Smooth muscle cell of the brain vasculature (primary cell): ENCODE data around the gene HDAC9.
"Not testable (repeated sequence)": the region's sequence is repeated elsewhere in the genome, so short reads cannot be mapped to it uniquely, and the experiment has no call there.

ENCODE experiments used
- DNase-seq: peaks from one replicate; pipeline ENCODE4 v3.0.0-alpha.2; 2012; ENCODE audit warnings: low read depth, low spot score

HDAC9 gene

DNA sequence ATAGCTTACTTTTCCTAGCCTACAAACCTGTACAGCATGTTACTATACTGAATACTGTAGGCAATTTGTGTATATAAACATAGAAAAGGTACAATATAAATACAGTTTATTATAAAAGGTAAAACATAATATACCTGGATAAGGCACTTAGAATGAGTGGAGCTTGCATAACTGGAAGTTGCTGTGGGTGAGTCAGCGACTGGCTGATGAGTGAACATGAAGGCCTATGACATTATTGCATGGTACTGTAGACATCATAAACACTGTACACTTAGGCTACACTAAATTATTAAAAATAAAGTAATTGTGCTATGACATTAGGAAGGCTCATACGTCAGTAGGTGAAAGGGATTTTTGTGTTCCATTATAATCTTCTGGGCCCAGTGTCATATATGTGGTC, 228.8 kb downstream of the HDAC9 start:
- no peak for DNase-seq

DNA sequence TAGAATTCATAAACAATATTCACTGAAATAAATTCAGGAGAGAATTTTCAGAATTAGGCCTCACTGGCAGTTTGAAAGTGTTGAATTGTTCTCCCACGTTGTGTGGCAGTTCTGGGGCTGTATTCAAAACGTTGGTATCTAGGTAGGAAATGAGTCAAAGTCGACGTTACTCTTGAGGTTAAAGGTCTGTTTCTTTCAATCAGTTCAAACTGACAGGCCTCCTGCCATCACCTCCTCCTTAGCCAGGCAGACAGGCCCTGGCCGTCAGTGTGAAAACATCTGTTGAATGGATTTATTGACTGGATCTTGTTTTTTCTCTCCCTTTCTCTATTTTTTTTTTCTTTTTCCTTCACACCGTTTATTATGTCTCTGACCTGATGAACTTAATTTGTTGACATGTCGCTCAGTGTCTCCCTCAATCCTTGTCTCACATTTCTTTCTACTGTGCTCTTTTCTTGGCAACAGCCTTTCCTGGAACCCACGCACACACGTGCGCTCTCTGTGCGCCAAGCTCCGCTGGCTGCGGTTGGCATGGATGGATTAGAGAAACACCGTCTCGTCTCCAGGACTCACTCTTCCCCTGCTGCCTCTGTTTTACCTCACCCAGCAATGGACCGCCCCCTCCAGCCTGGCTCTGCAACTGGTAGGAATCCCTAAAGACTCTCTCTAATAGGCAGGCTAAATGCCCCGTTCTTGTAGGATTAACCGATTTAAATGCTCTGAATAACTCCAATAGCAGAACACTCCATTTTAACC, 231.7 kb downstream of the HDAC9 start:
- DNase-seq: no peak

DNA sequence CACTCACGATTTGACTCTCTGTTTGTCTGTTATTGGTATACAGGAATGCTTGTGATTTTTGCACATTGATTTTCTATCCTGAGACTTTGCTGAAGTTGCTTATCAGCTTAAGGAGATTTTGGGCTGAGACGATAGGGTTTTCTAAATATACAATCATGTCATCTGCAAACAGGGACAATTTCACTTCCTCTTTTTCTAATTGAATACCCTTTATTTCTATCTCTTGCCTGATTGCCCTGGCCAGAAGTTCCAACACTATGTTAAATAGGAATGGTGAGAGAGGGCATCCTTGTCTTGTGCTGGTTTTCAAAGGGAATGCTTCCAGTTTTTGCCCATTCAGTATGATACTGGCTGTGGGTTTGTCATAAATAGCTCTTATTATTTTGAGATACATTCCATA, 240.5 kb downstream of the HDAC9 start:
- DNase-seq: not testable (repeated sequence)

- DNase-seq: no peak
Observed at GRCh38 chr7:18740579-18740988, 245.0 kb downstream of the HDAC9 start.

DNA sequence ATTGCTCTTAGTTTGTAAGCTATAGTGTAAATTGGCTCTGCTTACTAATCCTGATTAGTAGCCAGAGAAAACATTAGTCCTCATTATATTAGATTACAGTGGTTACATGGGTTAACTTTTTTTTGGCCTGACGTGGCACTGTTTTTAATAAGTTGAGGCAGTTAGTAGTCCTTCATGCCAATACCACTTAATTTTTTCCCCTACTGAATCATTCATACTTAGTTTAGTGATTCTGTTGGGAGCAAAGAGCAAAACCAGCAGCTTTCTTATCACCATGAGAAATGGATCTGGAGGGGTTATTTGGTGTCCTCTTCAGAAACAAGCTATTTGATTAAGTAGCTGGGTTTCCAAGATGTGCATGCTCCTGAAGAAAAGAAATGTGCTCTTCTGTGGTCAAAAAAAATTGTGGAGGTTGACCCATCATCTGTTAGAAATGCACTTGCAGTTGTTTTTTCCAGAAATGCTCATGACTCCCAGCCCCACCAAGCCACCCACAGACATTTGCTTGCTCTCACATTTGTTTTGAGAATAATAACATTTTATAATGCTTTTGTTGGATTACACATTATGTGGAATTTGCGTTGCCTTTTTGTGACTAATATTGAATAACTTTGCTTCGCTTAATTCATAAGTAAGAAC, 258.5 kb downstream of the HDAC9 start:
- DNase-seq: peak; percentile 46

GRCh38 chr7:18754766-18755165, 259.2 kb downstream of the HDAC9 start:
- DNase-seq: peak; percentile 12

- DNase-seq: no peak
Observed at GRCh38 chr7:18755793-18756192, 260.2 kb downstream of the HDAC9 start.

GRCh38 chr7:18756378-18757050, 261.0 kb downstream of the HDAC9 start:
- DNase-seq: no peak

- DNase-seq: no peak
Observed at GRCh38 chr7:18760046-18760445, 264.5 kb downstream of the HDAC9 start.

DNA sequence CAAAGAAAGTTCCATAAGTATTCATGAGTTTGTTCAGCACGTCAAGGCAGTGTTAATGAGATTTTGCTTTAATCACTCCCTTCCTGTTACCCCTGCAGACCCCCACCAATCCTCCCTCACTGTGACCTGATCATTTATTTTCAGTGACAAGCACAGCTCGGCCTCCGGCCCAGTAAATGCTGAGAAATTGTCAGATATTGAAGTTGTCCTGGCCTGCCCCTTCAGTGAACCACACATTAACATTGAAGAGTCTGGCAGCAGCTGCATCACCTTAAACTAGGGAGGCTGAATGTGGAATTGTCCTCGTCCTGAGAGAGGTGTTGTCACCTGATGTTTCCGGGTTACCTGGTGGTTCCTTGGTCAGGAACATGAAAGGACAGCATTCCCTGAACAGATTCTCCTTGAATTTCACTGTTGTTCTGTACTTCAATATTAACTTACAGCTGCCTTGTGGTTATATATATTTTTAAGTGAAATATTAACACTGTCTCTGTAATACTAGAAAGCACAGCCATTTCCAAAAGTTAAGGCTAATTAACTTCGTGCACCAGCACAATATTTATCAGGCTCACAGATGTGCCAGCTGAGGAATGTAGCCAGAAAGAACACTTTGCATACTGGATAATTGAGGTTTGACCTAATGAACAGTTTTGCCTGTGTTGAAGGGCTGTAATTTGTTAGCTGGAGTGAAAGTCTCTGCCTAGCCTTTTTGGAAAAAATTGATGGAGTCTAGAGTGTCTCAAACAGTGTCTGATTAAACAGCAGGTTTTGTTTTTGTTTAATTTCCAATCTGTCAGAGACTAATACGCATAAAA, 265.3 kb downstream of the HDAC9 start:
- DNase-seq: no peak

- no peak for DNase-seq
Observed at GRCh38 chr7:18762189-18762588, 266.6 kb downstream of the HDAC9 start.

GRCh38 chr7:18768256-18768655, 272.7 kb downstream of the HDAC9 start:
- peak; percentile 13 for DNase-seq

GRCh38 chr7:18770154-18770811, 274.7 kb downstream of the HDAC9 start:
- DNase-seq: peak; percentile 35

DNA sequence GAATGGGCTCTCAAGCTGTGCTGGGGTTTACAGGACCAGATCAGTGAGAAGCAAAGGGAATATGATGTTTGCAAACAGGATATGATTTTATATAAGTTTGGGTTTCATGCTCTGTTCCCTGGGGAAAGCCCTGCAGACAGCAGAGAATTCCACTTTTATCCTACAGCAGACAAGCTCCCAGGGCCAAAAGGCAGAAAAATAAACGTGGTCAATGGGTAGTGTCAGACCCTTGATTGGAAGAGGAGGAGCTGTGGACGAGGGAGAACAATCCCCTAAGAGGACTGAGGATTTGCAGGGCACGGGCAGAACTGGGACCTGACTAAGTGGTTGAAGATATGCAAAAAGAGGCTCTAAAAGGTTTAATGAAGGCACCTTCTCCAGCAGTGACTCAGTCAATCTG, 275.3 kb downstream of the HDAC9 start:
- peak; percentile 24 for DNase-seq

DNA sequence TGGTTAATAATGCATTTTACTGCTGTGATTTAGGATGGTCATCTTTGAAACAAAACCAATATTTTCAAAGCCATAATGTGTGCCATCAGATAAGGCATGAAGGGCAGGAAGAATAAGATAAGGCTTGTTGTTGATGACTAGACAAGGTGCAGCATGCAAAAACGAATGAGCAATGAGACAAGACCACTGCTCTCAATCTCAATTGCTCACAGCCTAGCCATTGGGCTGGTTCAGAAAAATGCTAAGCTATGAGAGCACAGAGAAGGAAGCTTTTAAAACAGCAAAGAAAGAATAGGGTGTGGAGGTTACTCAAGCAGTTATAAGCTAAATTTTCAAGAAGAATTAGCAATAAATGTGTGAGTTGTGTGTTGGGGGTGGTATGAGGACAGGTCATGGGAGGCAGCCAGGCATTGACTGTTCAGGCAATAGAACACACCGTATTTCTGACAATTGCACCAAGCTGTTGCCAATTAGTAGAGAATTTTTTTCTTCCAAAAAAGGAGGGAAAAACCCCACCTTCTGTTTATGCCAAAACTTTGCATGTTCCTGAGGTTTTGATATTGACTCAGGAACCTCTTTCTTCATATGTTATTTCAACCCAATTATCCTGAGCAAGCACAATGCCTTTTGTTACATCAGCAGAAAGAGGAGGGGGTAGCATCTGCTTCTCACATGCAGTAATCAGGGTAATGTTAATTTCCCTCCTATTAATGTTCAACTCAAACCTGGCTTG, 276.5 kb downstream of the HDAC9 start:
- DNase-seq: no peak

- DNase-seq: no peak
Observed at GRCh38 chr7:18772567-18772965, 277.0 kb downstream of the HDAC9 start.

DNA sequence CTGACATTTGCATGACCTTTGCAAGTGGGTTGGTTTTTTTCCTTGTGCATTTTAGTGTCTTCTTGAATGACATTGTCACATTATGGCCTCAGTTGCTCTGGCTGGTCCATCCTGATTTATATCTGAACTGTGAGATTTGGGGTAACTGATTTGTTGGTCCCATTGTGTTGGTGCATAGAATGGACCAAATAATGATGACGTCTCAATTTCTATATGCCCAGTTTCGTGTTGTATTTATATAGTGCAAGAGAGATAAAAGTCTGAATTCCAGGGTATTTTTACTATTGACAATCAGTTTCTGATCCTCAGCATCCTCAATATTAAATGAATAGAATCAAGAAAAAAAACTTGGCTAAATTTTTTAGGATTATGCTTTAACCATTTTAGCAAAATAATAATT, 281.8 kb downstream of the HDAC9 start:
- no peak for DNase-seq

- no peak for DNase-seq
Observed at GRCh38 chr7:18778594-18778993, 283.0 kb downstream of the HDAC9 start.

DNA sequence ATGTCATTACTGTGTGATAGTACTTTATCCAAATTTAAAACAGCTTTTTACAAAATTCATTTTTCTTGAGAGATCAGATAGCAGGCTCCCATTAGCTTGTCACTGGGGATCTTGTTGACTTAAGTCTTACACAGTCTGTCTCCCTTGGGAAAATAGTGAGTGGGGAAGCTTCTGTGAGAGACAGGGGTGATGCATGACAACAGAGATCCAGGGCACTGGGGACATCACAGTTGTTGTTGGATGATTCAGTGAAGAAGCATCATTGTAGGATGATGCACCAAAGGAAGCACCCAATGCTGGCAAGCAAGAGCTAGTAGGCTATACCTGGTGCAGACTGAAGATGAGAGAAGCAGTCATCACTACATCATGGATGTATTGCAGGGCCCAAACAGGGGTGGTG, 284.7 kb downstream of the HDAC9 start:
- DNase-seq: no peak

DNA sequence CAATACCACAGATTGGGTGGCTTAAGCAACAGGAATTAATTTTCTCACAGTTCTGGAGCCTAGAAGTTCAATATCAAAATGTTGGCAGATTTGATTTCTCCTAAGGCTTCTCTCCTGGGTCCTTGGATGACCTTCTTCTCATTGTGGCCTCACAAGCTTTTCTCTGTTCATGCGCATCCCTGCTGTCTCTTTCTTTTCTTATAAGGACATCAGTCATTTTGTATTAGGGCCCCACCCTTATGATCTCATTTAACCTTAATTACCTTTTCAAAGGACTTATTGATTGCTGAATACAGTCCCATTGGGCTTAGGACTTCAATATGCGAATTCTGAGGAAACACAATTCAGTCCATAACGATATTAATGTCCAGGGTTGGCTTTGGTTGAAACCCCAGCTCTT, 285.4 kb downstream of the HDAC9 start:
- no peak for DNase-seq
